Activated CD8-positive, alpha-beta memory T cell treated with anti-CD3 and anti-CD28 coated beads, Interleukin-2, amount 50 U/mL, for 1 hour (primary cell): ENCODE measurements around the gene TMEM9B.

Experiments
- DNase-seq: peaks from one replicate; pipeline ENCODE4 v3.0.0-alpha.2; 2020; ENCODE audit errors: extremely low read depth

TMEM9B gene

GRCh38 chr11:8930456-8931175 lies 33.6 kb downstream of the TMEM9B start:
- DNase-seq = no peak

- DNase-seq = no peak
These were observed 35.1 kb downstream of the TMEM9B start for GRCh38 chr11:8928981-8929615.

GRCh38 chr11:8928205-8928604 lies 36.0 kb downstream of the TMEM9B start:
- DNase-seq = no peak

- DNase-seq = no peak
These were observed 37.0 kb downstream of the TMEM9B start for GRCh38 chr11:8927233-8927632.

- DNase-seq = no peak
These were observed 38.0 kb downstream of the TMEM9B start for GRCh38 chr11:8926236-8926635.

- DNase-seq = no peak
These were observed 38.5 kb downstream of the TMEM9B start for GRCh38 chr11:8925711-8926110.

GRCh38 chr11:8922691-8923090 lies 41.6 kb downstream of the TMEM9B start:
- no peak for DNase-seq

- no peak for DNase-seq
These were observed 47.0 kb downstream of the TMEM9B start for GRCh38 chr11:8917157-8917825.

GRCh38 chr11:8914661-8915018 lies 49.6 kb downstream of the TMEM9B start:
- DNase-seq = no peak

- DNase-seq = no peak
These were observed 50.1 kb downstream of the TMEM9B start for GRCh38 chr11:8913961-8914660.

GRCh38 chr11:8911029-8911823 lies 53.0 kb downstream of the TMEM9B start, which contains the start of gene AKIP1:
AKIP1 (plus strand) TSS chr11:8911189; CDS start chr11:8911450, 261 bp downstream.
- peak; percentile 51 for DNase-seq

GRCh38 chr11:8910649-8911026 lies 53.6 kb downstream of the TMEM9B start:
- no peak for DNase-seq

- DNase-seq = no peak
These were observed 56.1 kb downstream of the TMEM9B start for GRCh38 chr11:8908099-8908498.

GRCh38 chr11:8907116-8907515 lies 57.1 kb downstream of the TMEM9B start:
- no peak for DNase-seq

- no peak for DNase-seq
These were observed 58.6 kb downstream of the TMEM9B start for GRCh38 chr11:8905528-8906165.

- DNase-seq = no peak
These were observed 65.0 kb downstream of the TMEM9B start for GRCh38 chr11:8899119-8899753.
